NT2/D1 (cell line): ENCODE data around the gene DPEP2NB.

Experiments
- SUZ12 ChIP-seq: IDR thresholded peaks from 2 replicates; pipeline ENCODE4 v1.6.1; 2011; ENCODE audit not compliant: insufficient read length, insufficient read depth; ENCODE audit errors: extremely low read depth
- ZNF274 ChIP-seq: IDR thresholded peaks from 2 replicates; pipeline ENCODE4 v1.6.1; 2011; ENCODE audit warnings: mild to moderate bottlenecking, low read depth, low read length

- no peak for TF ChIP-seq ZNF274
- TF ChIP-seq SUZ12, result no peak
Measured at GRCh38 chr16:68019167-68019680, 3.5 kb upstream of the DPEP2NB start.
